IPS-18c (cell line): ENCODE data around the gene GALNS.
"Not testable (repeated sequence)": the region's sequence is repeated elsewhere in the genome, so short reads cannot be mapped to it uniquely, and the experiment has no call there.

ENCODE experiments used
- H3K4me3 ChIP-seq: 2 replicates; pipeline ENCODE4 v1.7.0; 2013; ENCODE audit warnings: low read depth, mild to moderate bottlenecking, low read length, moderate library complexity; ENCODE audit not compliant: insufficient read depth
- H3K9me3 ChIP-seq: one replicate; pipeline ENCODE4 v1.6.1; 2013; ENCODE audit warnings: mild to moderate bottlenecking, low read length, moderate library complexity; ENCODE audit not compliant: control insufficient read depth, insufficient read depth

Gene GALNS

GRCh38 chr16:88778541-88779065 lies 78.1 kb downstream of the GALNS start:
- H3K4me3 ChIP-seq, result no peak overlapping the region
- no peaks in the 10 kb centered on the region for H3K9me3 ChIP-seq

- Histone ChIP-seq H3K9me3 (no peaks in the 10 kb centered on the region), H3K4me3 (no peak overlapping the region)
Measured at GRCh38 chr16:88778271-88778525, 78.5 kb downstream of the GALNS start.

GRCh38 chr16:88777471-88778270 lies 79.1 kb downstream of the GALNS start:
- Histone ChIP-seq H3K9me3 (no peaks in the 10 kb centered on the region), H3K4me3 (no peak overlapping the region)

GRCh38 chr16:88775825-88776224 lies 80.9 kb downstream of the GALNS start:
- H3K9me3 ChIP-seq, result no peaks in the 10 kb centered on the region

GRCh38 chr16:88774544-88775393 lies 82.0 kb downstream of the GALNS start:
- H3K4me3 ChIP-seq, result no peak overlapping the region

More at GRCh38 chr16:88775825-88776224, 80.9 kb downstream of the GALNS start:
- H3K4me3 ChIP-seq, result no peak overlapping the region

GRCh38 chr16:88773812-88774291 lies 82.9 kb downstream of the GALNS start:
- Histone ChIP-seq H3K4me3 (no peak overlapping the region), H3K9me3 (peaks cover 2% of the 10 kb centered on the region)

More at GRCh38 chr16:88774544-88775393, 82.0 kb downstream of the GALNS start:
- H3K9me3 ChIP-seq, result no peaks in the 10 kb centered on the region

GRCh38 chr16:88772871-88773811 lies 83.6 kb downstream of the GALNS start:
- no peak overlapping the region for H3K4me3 ChIP-seq
- H3K9me3 ChIP-seq, result peaks cover 2% of the 10 kb centered on the region

- not testable (repeated sequence) for H3K9me3 ChIP-seq, H3K4me3 ChIP-seq
Measured at GRCh38 chr16:88771781-88772180, 85.0 kb downstream of the GALNS start.

GRCh38 chr16:88771294-88771772 lies 85.4 kb downstream of the GALNS start:
- peaks cover 2% of the 10 kb centered on the region for H3K9me3 ChIP-seq
- H3K4me3 ChIP-seq, result no peak overlapping the region

- Histone ChIP-seq H3K4me3 (no peak overlapping the region), H3K9me3 (peaks cover 2% of the 10 kb centered on the region)
Measured at GRCh38 chr16:88770461-88771293, 86.1 kb downstream of the GALNS start.

- Histone ChIP-seq H3K9me3 (peaks cover 2% of the 10 kb centered on the region), H3K4me3 (no peak overlapping the region; the same call in 1 of the 2 replicates)
Measured at GRCh38 chr16:88769617-88770460, 86.9 kb downstream of the GALNS start.

- Histone ChIP-seq H3K4me3 (no peak overlapping the region), H3K9me3 (peaks cover 2% of the 10 kb centered on the region)
Measured at GRCh38 chr16:88768071-88768783, 88.5 kb downstream of the GALNS start.

- Histone ChIP-seq H3K4me3 (no peak overlapping the region), H3K9me3 (peaks cover 2% of the 10 kb centered on the region)
Measured at GRCh38 chr16:88767546-88768070, 89.1 kb downstream of the GALNS start.

GRCh38 chr16:88766975-88767374 lies 89.8 kb downstream of the GALNS start:
- H3K9me3 ChIP-seq, result peaks cover 2% of the 10 kb centered on the region
- no peak overlapping the region for H3K4me3 ChIP-seq
